ENCODE data around the gene TAF11L11.
"Not testable (repeated sequence)": the region's sequence is repeated elsewhere in the genome, so short reads cannot be mapped to it uniquely, and the experiment has no call there.

Gene TAF11L11

DNA sequence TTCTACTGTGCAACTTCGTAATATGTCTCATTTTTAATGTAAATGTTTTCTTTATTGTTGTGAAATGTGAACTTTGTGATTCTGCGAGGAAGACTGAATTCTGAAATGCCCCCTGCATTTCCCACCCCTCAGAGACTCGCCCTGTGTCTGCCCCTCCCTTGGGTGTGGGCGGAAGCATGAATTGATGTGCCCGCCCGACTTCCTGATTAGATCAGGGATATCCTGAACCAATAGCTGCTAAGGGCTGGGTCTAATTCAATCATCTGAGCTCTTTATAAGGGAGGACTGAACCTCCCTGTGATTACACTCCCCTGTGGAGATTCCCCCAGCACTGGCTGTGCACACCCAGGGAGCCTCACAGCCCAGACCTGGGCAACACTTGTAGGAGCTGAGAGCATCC is at the start of gene TAF11L11:
Gene TAF11L11 (plus strand): TSS at position 304 of the 400 bp plus-strand sequence.
- DNase-seq: not testable (repeated sequence)

DNA sequence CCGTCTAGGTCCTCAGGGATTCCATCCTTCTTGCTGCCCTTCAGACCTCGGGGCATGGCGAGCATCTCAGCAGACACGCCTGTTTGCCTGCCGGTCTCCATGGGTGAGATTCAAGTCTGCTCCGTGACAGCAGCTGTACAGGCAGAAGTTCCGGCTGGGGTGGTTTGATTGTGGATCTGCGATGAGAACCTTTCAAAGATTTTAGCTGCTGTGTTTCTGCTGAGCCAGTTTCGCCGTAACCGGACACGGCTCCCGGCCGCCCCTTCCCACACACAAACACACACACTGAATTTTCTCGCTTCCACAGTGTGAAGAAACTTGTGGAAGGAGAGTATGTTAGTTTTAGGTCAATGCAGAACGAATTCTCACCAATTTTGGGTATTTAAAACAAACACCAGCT is 18.3 kb upstream of the TAF11L11 start, which contains the start of gene TAF11L7:
Gene TAF11L7 (minus strand): TSS at position 101 of the 400 bp plus-strand sequence.
- DNase-seq: not testable (repeated sequence)

- DNase-seq: not testable (repeated sequence)
These were observed 13.1 kb upstream of the TAF11L11 start, which contains the start of gene TAF11L8 for GRCh38 chr5:17590860-17591259. Gene TAF11L8, minus strand, starts transcription at chr5:17590960.

DNA sequence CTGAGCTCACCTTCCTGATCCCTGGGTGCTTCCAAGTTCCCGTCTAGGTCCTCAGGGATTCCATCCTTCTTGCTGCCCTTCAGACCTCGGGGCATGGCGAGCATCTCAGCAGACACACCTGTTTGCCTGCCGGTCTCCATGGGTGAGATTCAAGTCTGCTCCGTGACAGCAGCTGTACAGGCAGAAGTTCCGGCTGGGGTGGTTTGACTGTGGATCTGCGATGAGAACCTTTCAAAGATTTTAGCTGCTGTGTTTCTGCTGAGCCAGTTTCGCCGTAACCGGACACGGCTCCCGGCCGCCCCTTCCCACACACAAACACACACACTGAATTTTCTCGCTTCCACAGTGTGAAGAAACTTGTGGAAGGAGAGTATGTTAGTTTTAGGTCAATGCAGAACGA is 9.7 kb upstream of the TAF11L11 start, which contains the start of gene TAF11L9:
Gene TAF11L9 (minus strand): TSS at position 140 of the 400 bp plus-strand sequence.
- not testable (repeated sequence) for DNase-seq

GRCh38 chr5:17597728-17598127 is 6.3 kb upstream of the TAF11L11 start, which contains the start of gene TAF11L10:
Gene TAF11L10, minus strand, starts transcription at chr5:17597828.
- DNase-seq: not testable (repeated sequence)

- DNase-seq: no peak
These were observed 968 bp downstream of the TAF11L11 start for GRCh38 chr5:17604951-17605350.

- DNase-seq: not testable (repeated sequence)
These were observed 3.5 kb downstream of the TAF11L11 start for GRCh38 chr5:17607461-17607860.

GRCh38 chr5:17610092-17610491 is 6.1 kb downstream of the TAF11L11 start, which contains the start of gene TAF11L12:
Gene TAF11L12, plus strand, starts transcription at chr5:17610392.
- not testable (repeated sequence) for DNase-seq

- DNase-seq: no peak
These were observed 11.1 kb downstream of the TAF11L11 start for GRCh38 chr5:17614872-17615605.

DNA sequence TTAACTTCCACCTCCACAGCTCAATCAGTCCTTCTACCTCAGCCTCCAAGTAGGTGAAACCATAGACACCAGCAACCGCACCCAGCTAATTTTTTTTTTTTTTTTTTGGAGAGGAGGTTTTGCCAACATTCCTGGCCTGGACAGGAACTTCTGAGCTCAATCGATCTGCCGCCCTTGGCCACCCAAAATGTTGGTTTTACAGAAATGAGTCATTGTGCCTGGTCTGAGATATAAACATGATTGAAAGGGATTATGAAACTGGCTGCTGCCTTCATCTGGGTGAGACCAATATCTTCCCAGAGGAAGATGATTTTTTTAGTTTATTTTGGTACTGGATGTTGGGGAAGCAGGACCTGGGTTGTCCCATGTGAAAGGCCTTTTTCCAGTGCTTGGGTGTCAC is 15.4 kb downstream of the TAF11L11 start:
- DNase-seq: no peak

- no peak for DNase-seq
These were observed 16.6 kb downstream of the TAF11L11 start for GRCh38 chr5:17620627-17621026.

- DNase-seq: no peak
These were observed 21.7 kb downstream of the TAF11L11 start for GRCh38 chr5:17625686-17626085.

DNA sequence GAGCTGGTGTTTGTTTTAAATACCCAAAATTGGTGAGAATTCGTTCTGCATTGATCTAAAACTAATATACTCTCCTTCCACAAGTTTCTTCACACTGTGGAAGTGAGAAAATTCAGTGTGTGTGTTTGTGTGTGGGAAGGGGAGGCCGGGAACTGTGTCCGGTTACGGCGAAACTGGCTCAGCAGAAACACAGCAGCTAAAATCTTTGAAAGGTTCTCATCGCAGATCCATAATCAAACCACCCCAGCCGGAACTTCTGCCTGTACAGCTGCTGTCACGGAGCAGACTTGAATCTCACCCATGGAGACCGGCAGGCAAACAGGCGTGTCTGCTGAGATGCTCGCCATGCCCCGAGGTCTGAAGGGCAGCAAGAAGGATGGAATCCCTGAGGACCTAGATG is 27.8 kb downstream of the TAF11L11 start, which contains the start of gene TAF11L13:
Gene TAF11L13 (plus strand): TSS at position 301 of the 400 bp plus-strand sequence.
- not testable (repeated sequence) for DNase-seq

- no peak for DNase-seq
These were observed 30.2 kb downstream of the TAF11L11 start, which contains the start of gene TAF11L14 for GRCh38 chr5:17634160-17634559. Gene TAF11L14, plus strand, starts transcription at chr5:17634460.

DNA sequence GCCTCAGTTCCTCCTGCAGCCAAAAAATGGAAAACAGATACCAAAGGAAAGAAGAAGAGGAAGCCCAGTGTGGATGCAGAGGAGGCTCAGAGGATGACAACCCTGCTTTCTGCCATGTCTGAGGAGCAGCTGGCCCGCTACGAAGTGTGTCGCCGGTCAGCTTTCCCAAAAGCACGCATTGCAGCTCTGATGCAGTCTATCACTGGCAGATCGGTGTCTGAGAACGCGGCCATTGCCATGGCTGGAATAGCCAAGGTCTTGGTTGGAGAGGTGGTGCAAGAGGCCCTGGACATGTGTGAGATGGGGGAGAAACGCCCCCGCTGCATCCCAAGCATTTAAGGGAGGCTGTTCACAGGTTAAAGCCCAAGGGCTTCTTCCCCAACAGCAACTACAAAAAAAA is 45.2 kb downstream of the TAF11L11 start:
- DNase-seq: not testable (repeated sequence)

GRCh38 chr5:17655201-17655759 is 51.3 kb downstream of the TAF11L11 start:
- not testable (repeated sequence) for DNase-seq
